ENCODE measurements around the gene FBXW2. TPM values are rescaled to one million over a fixed set of nuclear protein-coding genes. Genes with fewer than 3 reads are reported as not detected.

FBXW2 gene
- total and polyA plus RNA-seq, 10 of the 15 experiments (the other 5 are each of a cell fraction or from before 2014, with no cell fraction given): 2.9 to 56.9 (median 39.1) TPM

- TF ChIP-seq, protein P1, sequence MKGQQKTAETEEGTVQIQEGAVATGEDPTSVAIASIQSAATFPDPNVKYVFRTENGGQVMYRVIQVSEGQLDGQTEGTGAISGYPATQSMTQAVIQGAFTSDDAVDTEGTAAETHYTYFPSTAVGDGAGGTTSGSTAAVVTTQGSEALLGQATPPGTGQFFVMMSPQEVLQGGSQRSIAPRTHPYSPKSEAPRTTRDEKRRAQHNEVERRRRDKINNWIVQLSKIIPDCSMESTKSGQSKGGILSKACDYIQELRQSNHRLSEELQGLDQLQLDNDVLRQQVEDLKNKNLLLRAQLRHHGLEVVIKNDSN (IDR thresholded peaks at IDR 0.05; ENCODE audit: borderline replicate concordance, extremely low read length, insufficient read depth, low read depth, low read length): no peak
- TF ChIP-seq CUX1 (IDR thresholded peaks at IDR 0.05; ENCODE audit: insufficient replicate concordance, low read depth, low read length): no peak
- TF ChIP-seq IRF4 (IDR thresholded peaks at IDR 0.05; ENCODE audit: low read depth, low read length): 0 out of 2 replicates have a peak, but pooled peaks have one; percentile 41
- TF ChIP-seq ZBTB11 (CRISPR knock-in tag; IDR thresholded peaks at IDR 0.05): peak; percentile 79
- TF ChIP-seq E4F1 (IDR thresholded peaks at IDR 0.05; ENCODE audit: borderline replicate concordance, partially characterized antibody): peak; percentile 52
- TF ChIP-seq MLLT1 (IDR thresholded peaks at IDR 0.05): 0 out of 2 replicates have a peak, but pooled peaks have one; percentile 31
- TF ChIP-seq CTCF (IDR thresholded peaks at IDR 0.05 in 2 of 3, conservative IDR thresholded peaks at IDR 0.05 in 1 of 3; ENCODE audit: control insufficient read depth in 2 of 3, extremely low read depth in 1 of 3, insufficient read depth in 1 of 3, low read depth in 3 of 3, low read length in 3 of 3): no peak
- TF ChIP-seq EED (IDR thresholded peaks at IDR 0.05; ENCODE audit: low read depth): peak; percentile 73
- TF ChIP-seq, protein P2, sequence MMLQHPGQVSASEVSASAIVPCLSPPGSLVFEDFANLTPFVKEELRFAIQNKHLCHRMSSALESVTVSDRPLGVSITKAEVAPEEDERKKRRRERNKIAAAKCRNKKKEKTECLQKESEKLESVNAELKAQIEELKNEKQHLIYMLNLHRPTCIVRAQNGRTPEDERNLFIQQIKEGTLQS (IDR thresholded peaks at IDR 0.05; ENCODE audit: borderline replicate concordance, extremely low read depth, low read depth, low read length): peak; percentile 53; the same call in 1 of the 2 replicates
Measured at GRCh38 chr9:120792898-120793765, at the start of gene FBXW2 (continued).

Data from GM12878 (cell line).